GM18507 (cell line): Measurements from ENCODE around the gene PLGLB1.
"Not testable (repeated sequence)": the region's sequence is repeated elsewhere in the genome, so short reads cannot be mapped to it uniquely, and the experiment has no call there.

Experiments used
- DNase-seq: peaks from one replicate; pipeline ENCODE4 v3.0.0; 2011; ENCODE audit warnings: low read depth; ENCODE audit not compliant: insufficient read length; ENCODE audit errors: extremely low spot score
- FAIRE-seq: peaks from 2 replicates; lab custom pipeline; 2011; peaks lifted over from hg19 to GRCh38; lab: Jason Lieb, UNC

Gene PLGLB1

GRCh38 chr2:87021744-87022143 lies at the start of gene PLGLB1:
Gene PLGLB1, minus strand, starts transcription at chr2:87021844. Its CDS starts 61 bp downstream, at chr2:87021783.
- not testable (repeated sequence) for FAIRE-seq, DNase-seq

- not testable (repeated sequence) for FAIRE-seq, DNase-seq
These were observed 42.7 kb upstream of the PLGLB1 start for GRCh38 chr2:87064305-87064704.

GRCh38 chr2:87063431-87063830 lies 41.8 kb upstream of the PLGLB1 start:
- not testable (repeated sequence) for FAIRE-seq

GRCh38 chr2:87061519-87061918 lies 39.9 kb upstream of the PLGLB1 start:
- FAIRE-seq, DNase-seq: not testable (repeated sequence)

More at GRCh38 chr2:87063431-87063830, 41.8 kb upstream of the PLGLB1 start:
- not testable (repeated sequence) for DNase-seq

GRCh38 chr2:87057606-87058005 lies 36.0 kb upstream of the PLGLB1 start:
- not testable (repeated sequence) for DNase-seq, FAIRE-seq

GRCh38 chr2:87056843-87057242 lies 35.2 kb upstream of the PLGLB1 start:
- not testable (repeated sequence) for FAIRE-seq, DNase-seq

GRCh38 chr2:87056435-87056834 lies 34.8 kb upstream of the PLGLB1 start:
- not testable (repeated sequence) for DNase-seq, FAIRE-seq

- not testable (repeated sequence) for DNase-seq, FAIRE-seq
These were observed 32.7 kb upstream of the PLGLB1 start for GRCh38 chr2:87054375-87054774.

GRCh38 chr2:87041321-87041978 lies 19.8 kb upstream of the PLGLB1 start:
- DNase-seq, FAIRE-seq: not testable (repeated sequence)

- DNase-seq, FAIRE-seq: not testable (repeated sequence)
These were observed 7.0 kb upstream of the PLGLB1 start for GRCh38 chr2:87028607-87029006.

GRCh38 chr2:87026816-87027215 lies 5.2 kb upstream of the PLGLB1 start:
- not testable (repeated sequence) for FAIRE-seq, DNase-seq

- not testable (repeated sequence) for DNase-seq, FAIRE-seq
These were observed 4.3 kb upstream of the PLGLB1 start for GRCh38 chr2:87025927-87026326.

- FAIRE-seq, DNase-seq: not testable (repeated sequence)
These were observed 2.5 kb upstream of the PLGLB1 start for GRCh38 chr2:87023988-87024615.

- DNase-seq, FAIRE-seq: not testable (repeated sequence)
These were observed 601 bp downstream of the PLGLB1 start for GRCh38 chr2:87021043-87021442.

- not testable (repeated sequence) for DNase-seq, FAIRE-seq
These were observed 2.6 kb downstream of the PLGLB1 start for GRCh38 chr2:87019053-87019452.

GRCh38 chr2:87014489-87015169 lies 7.0 kb downstream of the PLGLB1 start:
- FAIRE-seq, DNase-seq: not testable (repeated sequence)

- FAIRE-seq, DNase-seq: not testable (repeated sequence)
These were observed 17.2 kb downstream of the PLGLB1 start for GRCh38 chr2:87004398-87004797.
